Stimulated activated CD4-positive, alpha-beta T cell treated with anti-CD3 and anti-CD28 coated beads, Interleukin-1b, Interleukin-23, amount 100 ng/mL, for 48 hours (primary cell): ENCODE results near the gene FAM43B.

Experiments used
- DNase-seq: peaks from one replicate; pipeline ENCODE4 v3.0.0-alpha.2; 2020

Gene FAM43B

DNA sequence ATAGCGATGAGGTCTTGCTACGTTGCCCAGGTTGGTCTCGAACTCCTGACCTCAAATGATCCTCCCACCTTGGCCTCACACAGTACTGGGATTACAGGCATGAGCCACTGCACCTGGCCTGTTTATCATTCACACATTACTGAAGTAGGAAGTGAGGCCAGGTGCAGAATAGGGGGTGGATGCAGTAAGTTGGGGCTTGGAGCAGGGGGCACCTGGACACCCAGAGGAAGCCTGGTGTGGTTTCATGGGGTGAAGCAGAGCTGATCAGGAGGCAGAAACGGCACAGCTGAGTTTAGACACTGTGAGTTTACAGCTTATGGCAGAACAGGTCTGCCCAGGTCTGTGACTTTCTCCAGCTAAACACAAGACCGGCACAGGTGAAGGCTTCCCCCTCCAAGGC, 41.4 kb downstream of the FAM43B start:
- no peak for DNase-seq

DNA sequence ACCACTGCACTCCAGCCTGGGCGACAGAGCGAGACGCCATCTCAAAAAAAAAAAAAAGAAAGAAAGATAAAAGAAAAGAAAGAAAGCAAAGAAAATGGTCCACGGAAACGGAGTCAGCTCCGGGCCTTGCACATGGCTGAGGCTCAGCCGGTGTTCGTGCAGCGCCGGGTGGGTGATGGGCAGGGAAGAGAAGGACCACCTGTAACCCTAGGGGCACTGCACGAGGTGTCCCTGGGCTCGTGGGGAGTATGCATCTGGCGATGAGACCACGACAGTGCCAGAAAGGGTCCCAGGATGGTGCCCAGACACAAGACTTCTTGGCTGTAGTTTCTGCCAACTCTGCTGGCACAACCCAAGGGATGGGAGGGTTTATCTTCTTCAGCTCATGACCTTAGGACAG, 42.4 kb downstream of the FAM43B start:
- DNase-seq = no peak

DNA sequence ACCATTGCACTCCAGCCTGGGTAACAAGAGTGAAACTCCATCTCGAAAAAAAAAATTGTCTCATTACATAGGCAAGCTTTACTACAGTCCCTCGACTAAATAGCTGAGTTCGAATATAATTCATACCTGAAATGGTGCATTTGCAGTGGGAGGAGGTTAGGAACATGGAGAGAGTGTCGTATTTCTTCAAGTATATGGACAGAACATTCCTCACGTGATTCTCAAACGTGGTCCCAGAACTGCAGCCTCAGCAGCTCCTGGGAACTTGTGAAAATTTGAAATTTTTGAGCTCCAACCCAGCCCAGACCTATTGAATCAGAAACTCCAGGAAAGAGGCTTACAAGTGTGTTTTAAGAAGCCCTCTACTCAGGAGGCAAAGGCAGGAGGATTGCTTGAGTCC, 43.7 kb downstream of the FAM43B start:
- no peak for DNase-seq

DNA sequence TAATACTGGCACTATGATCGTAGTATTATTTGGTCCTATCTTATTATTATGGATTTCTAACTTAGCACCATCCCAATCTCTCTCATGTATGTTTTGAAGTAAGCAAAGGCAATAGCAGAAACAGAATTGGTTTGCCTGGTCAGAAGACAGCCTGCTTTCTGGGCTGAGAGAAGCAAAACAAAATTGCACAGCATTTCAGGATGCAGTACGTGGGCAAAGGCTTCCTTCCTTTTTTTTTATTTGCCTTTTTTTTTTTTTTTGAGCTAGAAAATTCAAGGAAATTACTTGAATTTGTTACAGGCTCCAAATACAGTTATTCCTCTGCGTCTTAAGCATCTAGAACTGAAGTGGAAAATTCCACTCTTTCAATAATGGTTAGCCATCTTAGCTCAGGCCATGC, 45.3 kb downstream of the FAM43B start:
- DNase-seq = no peak

DNA sequence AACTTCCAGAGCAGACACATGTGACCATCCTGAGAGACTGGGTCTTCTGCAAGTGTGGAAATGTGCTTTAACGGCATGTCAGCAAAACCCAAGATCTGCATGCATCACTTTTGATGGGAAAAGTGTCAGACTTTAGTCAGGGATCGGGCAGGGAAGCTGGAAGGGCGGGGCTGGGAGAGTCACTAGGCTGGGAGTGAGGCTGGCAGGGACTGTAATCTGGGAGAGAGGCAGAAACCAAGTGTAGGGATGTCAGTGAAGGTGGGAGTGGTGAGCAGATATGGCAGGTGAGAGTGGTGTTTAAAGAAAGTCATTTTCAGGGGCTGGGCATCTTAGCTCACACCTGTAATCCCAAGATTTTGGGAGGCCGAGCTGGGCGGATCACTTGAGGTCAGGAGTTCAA, 47.8 kb downstream of the FAM43B start:
- DNase-seq = no peak

DNA sequence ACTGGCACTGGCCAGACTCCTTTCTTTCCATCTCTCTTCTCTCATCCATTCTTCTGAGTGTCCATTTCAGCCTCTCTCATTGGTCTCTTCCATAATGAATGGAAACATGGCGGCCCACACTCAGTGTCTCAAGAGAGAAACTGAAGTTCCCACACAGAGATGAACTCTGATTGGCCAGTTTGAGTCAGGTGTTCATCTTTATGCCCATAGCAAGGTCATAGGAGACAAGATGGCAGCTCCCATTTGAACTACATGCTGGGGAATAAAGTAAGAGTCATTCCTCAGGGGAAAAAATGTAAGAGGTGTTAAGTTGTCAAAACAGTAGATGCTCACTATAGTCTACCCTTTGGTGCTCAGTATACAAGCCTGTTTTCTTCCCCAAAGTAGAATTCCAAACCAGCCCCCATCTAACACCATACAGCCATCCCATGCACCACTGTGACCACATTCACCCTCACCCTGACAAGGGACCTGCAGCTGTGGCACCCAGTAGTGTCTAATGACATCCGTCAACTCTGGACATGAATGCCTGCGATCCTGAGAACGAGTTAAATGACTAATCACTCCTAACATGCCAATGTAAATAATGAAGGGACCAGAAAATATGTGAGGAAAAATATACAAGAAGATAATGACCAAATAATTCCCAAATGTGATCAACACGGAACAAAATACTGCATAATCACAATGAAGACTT, 48.9 kb downstream of the FAM43B start:
- no peak for DNase-seq

DNA sequence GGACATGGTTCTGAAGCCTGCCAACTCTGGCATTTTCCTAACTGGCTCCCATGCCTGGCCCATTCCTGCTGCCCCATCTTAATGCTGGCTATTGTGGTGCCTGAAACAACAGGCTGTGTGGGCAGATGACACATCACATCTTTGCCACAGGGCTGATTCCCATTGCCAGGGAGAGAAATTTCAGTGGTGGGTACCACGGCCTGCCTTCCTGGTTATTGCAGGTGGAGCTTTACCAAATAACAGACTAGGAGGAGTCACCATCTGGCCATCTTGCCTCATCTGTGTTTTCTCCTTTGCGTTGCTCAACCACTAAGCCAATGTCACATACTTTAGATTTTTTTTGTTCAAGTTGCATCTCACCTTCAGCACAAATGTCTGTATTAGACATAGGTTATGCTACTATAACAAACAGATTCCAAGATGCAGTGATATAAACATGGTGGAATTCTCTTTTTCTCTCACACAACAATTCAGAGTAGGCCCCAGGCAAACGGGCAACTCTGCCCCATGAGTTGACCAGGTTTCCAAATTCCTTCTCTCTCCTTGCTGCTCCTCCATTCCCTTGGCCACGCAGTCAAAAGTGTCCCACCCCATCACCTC, 50.6 kb downstream of the FAM43B start:
- no peak for DNase-seq

DNA sequence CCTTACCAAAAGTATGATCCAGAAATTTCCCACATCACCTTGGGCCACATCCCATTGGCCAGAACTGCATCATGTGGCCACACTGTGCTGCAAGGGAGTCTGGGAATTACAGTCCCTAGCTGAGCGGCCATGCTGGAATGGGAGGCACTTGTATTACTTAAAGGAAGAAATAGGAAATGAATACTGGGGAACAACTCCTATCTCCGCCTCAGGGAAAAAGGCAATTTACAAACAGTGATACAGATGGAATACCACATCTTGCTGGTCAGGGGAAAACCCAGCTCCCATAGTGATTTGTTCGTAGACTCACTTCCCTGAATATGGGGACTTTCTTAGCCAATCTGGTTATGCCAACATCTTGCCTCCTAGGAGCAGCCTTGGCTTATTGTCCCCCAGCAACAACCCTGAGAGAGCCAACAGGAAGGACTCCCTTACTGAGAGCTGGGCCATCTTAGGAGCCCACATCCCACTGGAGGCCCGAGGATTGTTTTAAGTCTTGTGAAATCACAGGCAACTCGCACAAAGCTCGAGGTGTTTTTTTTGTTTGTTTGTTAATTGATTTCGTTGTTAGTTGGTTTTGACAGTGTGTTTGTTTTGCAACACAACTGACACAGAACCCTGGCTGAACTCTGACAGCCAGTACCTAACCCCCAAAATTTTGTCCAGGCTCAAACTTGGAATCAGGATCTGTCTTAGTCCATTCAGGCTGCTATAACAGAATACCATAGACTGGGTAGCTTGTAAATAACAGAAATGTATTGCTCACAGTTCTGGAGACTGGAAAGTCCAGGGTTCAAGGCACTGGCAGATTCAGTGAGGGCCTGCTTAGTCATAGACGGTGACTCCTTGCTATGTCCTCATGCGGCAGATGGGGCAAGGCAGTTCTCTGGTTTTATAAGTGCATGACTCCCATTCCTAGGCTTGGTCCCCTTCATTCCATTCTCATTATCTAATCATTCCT, 51.4 kb downstream of the FAM43B start:
- no peak for DNase-seq
